GM18867 (cell line): ENCODE measurements around the gene CRISP2.
"Not testable (repeated sequence)": the region's sequence is repeated elsewhere in the genome, so short reads cannot be mapped to it uniquely, and the experiment has no call there.

ENCODE experiments used
- ATAC-seq: cut with Tn5 transposase; IDR thresholded peaks from one replicate; pipeline ENCODE4 v1.9.1; 2021; ENCODE audit warnings: mild to moderate bottlenecking, moderate library complexity; ENCODE audit not compliant: unreplicated experiment

The CRISP2 gene, protein sequence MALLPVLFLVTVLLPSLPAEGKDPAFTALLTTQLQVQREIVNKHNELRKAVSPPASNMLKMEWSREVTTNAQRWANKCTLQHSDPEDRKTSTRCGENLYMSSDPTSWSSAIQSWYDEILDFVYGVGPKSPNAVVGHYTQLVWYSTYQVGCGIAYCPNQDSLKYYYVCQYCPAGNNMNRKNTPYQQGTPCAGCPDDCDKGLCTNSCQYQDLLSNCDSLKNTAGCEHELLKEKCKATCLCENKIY

DNA sequence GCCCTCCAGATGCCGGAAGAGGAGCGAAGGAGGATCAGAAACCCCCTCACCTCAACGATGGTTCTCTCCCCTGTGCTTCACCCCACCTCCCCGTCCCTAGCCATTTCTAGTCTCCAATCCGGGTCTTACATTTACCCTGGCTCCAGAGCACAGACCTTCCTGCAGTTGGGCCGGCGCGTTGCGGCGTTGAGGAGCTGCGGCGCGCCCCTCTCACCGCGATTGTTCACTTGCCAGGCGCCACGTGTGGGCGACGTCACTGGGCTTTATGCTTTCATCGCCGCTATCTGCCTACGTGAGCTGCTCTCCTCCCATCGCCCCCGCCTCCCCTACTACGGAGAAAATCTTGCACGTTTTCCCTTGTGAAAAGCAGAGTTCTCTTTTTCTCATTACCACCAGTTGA lies at the start of gene CRISP2:
TSS of gene CRISP2 (minus strand) at position 198 of the 400 bp plus-strand sequence. CDS start 4,347 bp downstream, outside the sequence.
- ATAC-seq, result no peak

DNA sequence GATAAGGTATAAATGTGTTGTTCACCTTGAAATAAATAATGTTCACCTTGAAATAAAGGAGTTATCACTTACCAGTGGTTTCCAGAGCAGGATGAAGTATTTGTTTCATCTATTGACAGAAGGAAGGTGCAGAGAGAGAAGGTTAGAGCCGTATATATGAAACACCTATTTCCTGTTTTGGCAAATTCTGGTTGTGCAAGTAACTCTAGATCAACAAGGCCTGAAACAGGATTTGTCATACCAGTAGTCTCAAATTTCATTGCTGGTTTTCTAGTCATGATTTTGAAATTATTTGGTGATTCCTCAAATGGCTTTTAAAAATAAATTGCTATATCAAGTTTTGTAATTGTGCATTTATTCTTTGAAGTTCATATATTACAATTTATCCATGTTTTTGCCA lies 30.9 kb upstream of the CRISP2 start, which contains the start of gene CRISP3:
TSS of gene CRISP3 (minus strand) at position 130 of the 400 bp plus-strand sequence. CDS start at position 109, 21 bp downstream.
- ATAC-seq, result peak; percentile 60

DNA sequence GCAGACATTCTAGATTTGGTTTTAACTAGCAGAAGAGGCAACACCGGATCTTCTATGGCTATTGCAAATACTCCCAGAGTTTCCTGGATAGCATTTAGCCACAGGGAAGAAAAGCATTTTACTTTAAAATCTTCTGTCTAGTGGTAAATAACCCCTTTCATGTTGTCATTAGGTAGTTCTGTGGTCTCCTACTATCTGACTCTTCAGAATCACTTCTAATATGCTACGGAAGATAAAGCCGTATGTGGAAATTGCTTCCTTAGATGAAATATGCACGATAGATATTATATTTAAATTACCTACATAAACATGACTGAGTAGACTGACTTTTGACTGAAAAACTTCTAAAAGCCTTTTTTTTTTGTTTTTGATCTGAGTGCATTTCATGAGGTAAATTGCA lies 30.1 kb upstream of the CRISP2 start:
- no peak for ATAC-seq

DNA sequence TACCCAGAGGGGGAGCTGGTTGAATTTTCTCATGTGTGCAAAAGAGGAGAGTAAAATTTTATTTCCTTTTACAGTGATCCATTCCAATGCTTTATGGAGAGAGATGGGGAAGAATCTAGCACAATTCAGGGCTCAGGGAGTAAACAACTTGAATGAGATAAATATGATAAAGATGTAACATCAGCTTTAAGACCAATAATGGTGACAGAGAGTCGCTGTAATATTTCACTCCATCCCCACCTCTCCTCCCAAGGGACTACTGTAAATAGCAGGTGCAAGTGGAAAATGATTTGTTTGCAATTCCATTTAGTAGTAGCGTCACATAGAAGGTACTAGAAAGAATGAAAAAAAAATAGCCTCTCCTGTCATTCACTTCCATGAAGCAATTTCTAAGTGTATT lies 26.1 kb upstream of the CRISP2 start:
- no peak for ATAC-seq

DNA sequence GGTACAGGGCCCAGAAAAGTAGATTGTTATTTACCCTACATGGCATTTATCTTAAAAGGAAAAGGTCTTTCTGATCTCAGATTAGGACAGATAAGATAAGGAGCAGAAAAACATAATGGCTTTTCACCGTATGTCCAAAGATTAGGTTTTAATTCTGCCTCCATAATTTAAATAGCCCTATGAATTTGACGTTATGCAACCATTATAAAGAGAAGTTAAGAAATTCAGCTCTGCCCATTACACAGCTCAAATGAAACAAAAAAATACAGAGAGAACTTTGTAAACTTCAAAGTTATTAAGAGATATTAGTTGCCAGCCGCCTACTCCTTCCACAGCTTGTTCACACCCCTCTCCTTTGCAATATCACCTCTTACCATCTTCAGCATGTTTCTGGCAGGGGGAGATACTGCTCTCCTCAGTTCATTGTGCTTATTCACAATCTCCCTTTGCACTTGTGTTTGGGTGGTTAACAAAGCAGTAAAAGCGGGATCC lies 22.7 kb upstream of the CRISP2 start:
- ATAC-seq, result no peak

DNA sequence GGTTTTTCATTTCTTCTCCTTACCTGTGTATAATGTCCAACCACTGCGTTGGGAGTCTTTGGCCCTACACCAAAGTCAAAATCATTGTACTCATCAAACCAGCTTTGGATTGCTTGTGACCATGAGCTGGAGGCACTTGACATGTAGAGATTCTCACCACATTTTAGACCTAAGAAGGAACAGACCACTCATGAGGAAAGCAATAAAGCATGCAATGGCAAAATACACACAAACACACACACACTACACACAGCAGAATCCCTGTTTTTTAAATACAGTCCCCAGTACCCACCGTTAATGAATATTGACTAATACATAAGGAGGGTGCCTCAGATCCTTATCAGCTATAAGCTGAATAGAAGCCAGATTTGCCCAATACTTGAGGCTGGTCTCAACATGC lies 20.3 kb upstream of the CRISP2 start:
- ATAC-seq, result no peak

DNA sequence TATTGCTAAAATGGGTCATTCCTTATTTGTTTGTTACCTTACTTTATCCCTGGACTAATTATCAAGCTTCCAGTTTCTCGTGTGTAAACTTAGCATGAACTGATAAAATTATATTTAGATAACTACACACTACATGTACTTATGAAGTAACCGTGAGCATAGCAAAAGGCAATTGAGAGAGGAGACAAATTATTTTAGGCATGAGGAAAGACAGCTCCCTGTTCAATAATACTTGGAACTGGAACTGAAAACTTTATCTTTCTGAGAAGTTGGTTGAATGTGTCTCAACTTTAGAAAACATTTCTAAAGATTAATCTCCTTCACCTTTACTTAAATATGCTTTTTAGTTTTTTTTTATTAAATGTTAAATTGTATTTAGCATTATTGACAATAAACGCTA lies 19.4 kb upstream of the CRISP2 start:
- ATAC-seq, result no peak

DNA sequence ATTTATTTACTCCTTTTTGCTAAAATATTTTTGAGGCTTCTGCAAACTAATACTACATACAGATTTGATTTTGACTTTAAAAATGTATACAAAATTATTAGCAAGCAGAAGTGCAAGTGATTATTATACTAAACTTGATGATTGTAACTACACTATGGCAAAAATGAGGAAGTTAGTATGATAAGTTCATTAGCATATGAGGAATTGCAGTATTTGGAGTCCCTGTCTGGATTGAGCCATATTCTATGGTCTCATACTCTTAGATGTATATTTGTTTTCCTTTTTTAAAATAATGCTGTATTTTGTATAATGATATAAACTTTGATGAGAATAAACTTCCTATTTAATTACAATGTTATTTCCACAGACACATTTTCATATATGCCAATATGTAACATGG lies 16.9 kb upstream of the CRISP2 start:
- ATAC-seq, result no peak

DNA sequence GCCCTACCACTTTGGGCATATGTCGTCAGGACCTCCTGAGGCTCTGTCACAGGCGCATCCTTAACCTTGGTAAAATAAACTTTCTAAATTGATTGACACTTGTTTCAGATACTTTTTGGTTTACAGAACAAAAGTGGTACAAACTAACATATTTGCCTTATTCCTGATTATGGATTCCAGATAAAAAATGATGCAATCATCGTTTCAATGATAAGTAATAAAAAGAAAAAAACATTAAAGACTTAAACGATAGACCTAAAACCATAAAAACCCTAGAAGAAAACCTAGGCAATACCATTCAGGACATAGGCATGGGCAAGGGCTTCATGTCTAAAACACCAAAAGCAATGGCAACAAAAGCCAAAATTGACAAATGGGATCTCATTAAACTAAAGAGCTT lies 10.6 kb upstream of the CRISP2 start:
- not testable (repeated sequence) for ATAC-seq

DNA sequence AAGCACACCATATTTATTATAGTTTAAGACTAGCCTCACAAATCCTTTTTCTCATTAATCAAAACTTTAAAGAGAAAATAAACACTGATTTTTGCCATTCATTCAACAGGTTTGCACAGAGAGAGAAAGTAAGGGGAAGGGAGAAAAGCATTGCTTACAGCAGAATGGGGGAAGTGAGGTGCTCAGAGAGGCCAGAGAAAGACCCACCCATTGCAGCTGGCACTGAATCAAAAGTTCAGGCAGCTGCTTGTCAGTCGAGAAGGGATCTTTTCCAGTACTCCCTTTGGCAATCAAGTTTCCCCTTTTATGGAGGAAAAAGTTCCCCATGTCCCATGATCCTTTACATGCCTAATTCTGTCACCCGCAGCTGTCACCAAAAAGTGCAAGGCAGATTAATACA lies 8.0 kb upstream of the CRISP2 start:
- no peak for ATAC-seq

DNA sequence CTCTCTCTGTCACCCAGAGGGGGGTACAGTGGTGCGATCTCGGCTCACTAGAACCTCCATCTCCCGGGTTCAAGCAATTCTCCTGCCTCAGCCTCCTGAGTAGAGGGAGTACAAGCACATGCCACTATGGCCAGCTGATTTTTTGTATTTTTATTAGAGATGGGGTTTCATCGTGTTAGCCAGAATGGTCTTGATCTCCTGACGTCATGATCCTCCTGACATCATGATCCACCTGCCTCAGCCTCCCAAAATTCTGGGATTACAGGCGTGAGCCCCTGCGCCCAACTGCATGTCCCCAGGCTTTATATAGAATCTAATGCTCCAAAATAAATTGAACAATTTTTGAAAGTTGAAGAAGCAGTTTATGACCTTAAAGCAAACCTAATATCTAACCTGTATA lies 7.0 kb upstream of the CRISP2 start:
- ATAC-seq, result no peak

DNA sequence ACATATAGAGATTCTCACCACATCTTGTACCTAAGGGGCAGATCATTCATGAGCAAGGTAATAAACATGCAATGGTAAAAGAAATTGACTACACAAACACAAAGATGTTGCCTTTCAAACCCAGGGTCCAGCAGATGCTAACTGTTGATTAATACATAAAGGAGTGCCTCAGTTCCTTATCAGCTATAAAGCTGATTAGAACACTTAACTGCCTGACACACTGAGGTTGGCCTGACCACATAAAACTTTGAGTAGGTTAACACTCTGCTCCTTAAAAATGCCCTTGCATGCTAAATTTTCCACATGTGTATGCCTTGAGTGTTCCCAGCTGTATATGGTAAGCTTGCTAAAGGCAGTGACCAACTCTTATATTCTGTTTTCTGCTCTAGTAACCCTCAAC lies 14.9 kb downstream of the CRISP2 start:
- ATAC-seq, result no peak

DNA sequence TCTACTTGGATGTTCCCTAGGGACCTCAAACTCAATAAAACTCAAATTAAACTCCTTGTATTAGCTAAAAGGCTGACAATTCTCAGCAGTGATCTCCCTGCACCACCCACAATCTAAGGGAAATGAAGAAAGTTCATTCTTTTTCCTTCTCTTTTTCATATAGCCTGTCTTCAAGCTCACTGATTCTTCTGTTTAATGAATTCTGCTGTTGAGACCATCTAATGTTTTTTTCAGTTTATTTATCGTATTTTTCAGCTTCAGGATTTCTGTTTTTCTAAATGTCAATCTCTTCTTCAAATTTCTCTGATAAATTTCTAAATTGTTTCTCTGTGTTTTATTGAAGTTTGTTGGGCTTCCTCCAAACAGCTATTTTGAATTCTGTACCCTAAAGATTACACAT lies 19.8 kb downstream of the CRISP2 start:
- no peak for ATAC-seq

DNA sequence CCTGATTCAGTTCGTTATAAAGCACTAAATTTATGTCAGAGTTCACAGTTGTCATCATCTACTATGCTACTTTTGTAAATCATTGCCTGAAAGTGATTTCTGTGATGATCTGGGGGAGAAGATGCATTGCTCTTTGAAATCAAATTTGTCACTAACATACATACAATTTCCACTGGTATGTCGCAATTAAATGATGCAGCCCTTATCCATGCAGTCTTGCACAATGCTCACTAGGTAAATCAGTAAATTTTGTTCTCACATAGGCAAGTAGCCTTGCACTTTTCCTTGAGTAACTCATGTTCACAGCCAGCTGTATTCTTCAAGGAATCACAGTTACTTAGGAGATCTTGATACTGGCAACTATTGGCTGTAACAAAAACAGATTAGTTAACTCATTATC lies 20.8 kb downstream of the CRISP2 start:
- no peak for ATAC-seq

DNA sequence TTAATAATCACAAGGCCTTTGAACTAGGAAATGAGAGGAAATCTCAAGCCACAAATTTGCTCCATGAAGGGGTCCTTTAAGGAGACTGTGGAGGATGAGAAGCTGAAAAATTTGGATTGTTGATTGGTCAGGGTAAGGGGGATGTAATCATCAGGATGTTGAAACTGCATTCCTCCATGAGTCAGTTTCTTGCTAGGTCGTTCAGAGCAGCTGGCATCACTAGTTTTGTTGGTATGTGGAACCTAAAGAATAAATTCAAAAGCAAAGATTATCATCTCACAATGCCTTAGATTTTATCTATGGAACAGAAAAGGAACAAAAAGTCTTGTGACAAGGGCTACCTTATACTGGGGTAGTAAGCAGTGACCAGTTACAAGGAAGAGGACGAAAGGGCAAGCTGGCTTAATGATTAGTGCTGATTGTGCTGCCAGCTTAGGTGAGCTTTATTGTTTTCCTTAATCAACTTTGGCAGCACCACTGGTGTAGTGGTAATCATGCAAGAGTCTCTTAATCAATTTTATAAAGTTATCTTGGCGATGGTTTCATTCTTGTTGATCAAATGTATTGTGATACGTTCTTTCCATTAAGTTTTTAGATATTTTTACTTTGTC lies 36.6 kb downstream of the CRISP2 start:
- ATAC-seq, result no peak

DNA sequence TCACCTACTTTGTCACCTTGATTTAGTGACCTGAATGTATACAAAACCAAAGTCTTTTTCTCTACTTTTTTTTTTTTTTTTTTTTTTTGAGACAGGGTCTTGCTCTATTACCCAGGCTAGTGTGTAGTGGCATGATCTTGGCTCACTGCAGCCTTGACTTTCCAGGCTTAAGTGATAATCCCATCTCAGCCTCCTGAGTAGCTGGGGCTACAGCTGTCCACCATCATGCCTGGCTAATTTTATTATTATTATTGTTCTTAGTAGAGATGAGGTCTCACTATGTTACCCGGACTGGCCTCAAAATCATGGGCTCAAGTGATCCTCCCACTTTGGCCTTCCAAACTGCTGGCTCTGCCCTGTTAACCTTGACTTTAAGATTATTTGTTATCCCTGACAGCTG lies 37.5 kb downstream of the CRISP2 start:
- no peak for ATAC-seq

DNA sequence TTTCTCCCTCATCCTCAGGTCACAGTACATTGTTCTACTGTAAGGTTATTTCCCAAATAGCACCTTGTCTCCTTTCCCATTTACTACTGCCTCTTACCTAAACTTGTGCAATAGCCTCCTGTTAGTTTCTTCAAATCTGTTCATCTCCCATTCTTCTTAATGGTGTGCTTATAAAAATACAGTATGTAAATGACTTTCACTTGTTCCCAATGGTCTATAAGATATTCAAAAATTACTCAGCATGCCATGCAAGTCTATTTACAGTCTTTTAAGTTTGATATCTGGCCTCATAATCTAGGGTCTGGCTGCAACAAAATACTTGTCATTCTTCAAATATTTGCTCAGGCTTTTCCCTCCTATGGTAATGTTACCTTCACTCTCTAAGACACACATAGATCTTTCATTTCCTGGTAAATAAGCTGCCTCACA lies 45.2 kb downstream of the CRISP2 start:
- ATAC-seq, result no peak

DNA sequence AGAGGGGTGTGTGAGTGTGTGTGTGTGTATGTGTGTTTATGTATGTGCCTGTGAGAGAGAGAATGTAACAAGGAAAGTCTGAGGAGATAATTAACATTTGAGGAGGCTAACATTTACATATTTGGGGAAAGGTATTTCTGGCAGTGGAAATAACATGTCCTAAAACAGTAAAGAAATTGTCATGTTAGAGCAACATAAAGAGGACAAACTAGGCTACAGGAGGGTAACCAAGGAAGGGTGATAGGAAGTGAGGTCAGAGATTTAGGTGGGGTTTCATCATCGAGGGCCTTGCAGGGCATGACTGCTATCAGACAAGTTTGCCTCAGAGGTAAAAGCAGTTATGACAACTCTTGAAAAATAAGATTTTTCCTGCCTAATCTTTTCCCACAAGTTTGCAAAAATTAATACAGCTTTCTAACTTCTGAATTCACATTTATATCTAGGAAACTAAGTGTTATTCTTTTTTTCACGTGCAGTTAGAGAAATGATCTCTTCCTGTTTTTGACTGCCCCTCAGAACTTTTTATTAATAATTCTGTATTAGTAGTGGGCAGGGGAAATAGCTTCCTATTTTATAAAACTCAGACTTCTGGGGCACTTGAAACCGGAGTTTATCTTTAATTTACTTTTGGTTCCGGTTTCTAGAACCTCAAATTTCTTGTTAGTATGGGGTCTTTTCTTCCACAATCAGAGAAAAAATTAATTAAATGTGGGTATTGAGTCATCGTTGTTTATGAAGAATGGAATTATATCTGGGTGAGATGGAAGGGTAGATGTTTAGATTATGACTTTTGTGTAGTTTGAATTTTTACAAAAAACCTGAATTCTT lies 46.2 kb downstream of the CRISP2 start:
- no peak for ATAC-seq

DNA sequence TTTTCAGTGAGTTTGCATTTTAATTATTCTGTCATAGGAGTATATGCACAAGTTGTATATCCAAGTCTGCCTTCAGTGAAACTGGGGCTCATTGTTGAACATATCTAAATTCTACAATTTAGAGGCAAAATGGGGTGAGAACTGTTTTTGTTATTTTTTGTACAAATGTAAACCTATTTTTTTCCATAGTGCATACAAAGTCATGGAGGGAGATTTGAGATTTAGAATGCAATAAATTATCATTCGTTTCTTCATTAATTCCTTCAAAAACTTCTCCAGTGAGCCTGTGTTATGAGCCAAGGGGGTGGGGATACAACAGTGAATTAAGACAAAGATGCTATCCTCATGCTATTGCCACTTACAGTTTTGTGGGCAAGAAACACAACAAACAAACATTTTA lies 46.9 kb downstream of the CRISP2 start:
- ATAC-seq, result no peak

DNA sequence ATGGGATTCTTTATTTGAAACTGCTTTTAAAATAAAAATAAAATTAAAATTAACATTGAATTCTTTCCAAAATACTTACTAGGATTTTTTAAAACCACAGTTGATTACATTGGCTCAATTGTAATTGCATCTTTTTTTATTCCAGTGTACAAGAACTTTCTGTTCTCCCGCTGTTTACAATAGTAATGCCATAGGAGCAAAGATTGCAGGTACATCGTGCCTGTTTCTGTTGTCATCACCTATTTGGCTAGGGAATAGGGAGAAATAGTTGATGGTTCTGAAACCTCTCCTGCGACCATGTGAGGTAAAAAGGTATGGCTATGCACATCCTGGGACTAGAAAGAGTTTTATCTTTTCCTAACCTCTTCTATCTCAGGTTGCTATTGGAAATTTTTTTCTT lies 48.5 kb downstream of the CRISP2 start:
- no peak for ATAC-seq

DNA sequence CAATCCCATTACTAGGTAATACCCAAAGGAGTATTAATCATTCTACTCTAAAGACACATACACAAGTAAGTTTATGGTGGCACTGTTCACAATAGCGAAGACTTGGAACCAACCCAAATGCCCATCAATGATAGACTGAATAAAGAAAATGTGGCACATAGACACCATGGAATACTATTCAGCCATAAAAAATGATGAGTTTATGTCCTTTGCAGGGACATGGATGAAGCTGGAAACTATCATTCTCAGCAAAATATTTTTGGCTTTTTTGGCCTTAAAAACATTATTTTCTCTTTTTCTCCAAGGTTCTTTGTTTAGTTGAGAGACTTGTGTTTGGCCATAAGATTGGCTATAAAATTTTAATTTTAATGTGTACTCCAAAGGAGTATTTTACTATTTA lies 49.3 kb downstream of the CRISP2 start:
- not testable (repeated sequence) for ATAC-seq

DNA sequence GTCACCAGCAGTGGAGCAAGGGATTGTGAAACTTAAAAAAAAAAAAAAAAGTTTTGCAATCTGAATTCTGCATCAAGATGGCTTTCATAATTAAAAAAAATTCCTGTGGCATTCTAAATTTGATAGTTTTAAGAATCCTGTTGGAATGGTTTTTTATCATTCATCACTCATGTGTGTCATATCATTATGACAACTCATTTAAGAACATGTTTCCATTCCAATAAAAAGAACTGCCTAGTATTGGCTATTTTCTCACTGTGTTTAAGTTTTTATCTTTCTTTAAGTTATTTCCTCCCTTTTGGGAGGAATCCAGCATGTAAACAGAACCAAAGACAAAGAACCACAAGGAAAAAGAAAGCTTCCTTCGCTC lies 50.5 kb downstream of the CRISP2 start:
- ATAC-seq, result no peak
